HG03159 (cell line): ENCODE data around the gene SNTA1.
"Not testable (repeated sequence)": the region's sequence is repeated elsewhere in the genome, so short reads cannot be mapped to it uniquely, and the experiment has no call there.

Experiments used
- ATAC-seq: cut with Tn5 transposase; IDR thresholded peaks from one replicate; pipeline ENCODE4 v1.9.1; 2021; ENCODE audit warnings: mild to moderate bottlenecking, moderate library complexity; ENCODE audit not compliant: unreplicated experiment

Gene SNTA1

GRCh38 chr20:33400812-33401183 is 42.8 kb downstream of the SNTA1 start:
- ATAC-seq, result no peak

- ATAC-seq, result no peak
Observed at GRCh38 chr20:33399924-33400323, 43.6 kb downstream of the SNTA1 start.

- ATAC-seq, result no peak
Observed at GRCh38 chr20:33394718-33395117, 48.8 kb downstream of the SNTA1 start.

GRCh38 chr20:33393609-33394008 is 50.0 kb downstream of the SNTA1 start:
- ATAC-seq, result no peak

GRCh38 chr20:33391722-33392415 is 51.7 kb downstream of the SNTA1 start:
- no peak for ATAC-seq

GRCh38 chr20:33389326-33389725 is 54.2 kb downstream of the SNTA1 start:
- not testable (repeated sequence) for ATAC-seq

- ATAC-seq, result no peak
Observed at GRCh38 chr20:33388268-33388667, 55.3 kb downstream of the SNTA1 start.

GRCh38 chr20:33387177-33387576 is 56.4 kb downstream of the SNTA1 start:
- ATAC-seq, result no peak

- no peak for ATAC-seq
Observed at GRCh38 chr20:33386673-33387072, 56.9 kb downstream of the SNTA1 start.

GRCh38 chr20:33377366-33377765 is 66.2 kb downstream of the SNTA1 start:
- ATAC-seq, result no peak

GRCh38 chr20:33373735-33374605 is 69.6 kb downstream of the SNTA1 start:
- ATAC-seq, result no peak

GRCh38 chr20:33372993-33373441 is 70.5 kb downstream of the SNTA1 start:
- ATAC-seq, result no peak

- no peak for ATAC-seq
Observed at GRCh38 chr20:33370291-33370690, 73.3 kb downstream of the SNTA1 start.

GRCh38 chr20:33362898-33363297 is 80.7 kb downstream of the SNTA1 start:
- no peak for ATAC-seq

GRCh38 chr20:33359399-33360261 is 83.9 kb downstream of the SNTA1 start:
- ATAC-seq, result no peak
